Measurements from ENCODE around the gene CNTN5. TPM values are rescaled to one million over a fixed set of nuclear protein-coding genes. Genes with fewer than 3 reads are reported as not detected.

The CNTN5 gene
- total RNA-seq, 4 donors from 2014 or later, result not detected

DNA sequence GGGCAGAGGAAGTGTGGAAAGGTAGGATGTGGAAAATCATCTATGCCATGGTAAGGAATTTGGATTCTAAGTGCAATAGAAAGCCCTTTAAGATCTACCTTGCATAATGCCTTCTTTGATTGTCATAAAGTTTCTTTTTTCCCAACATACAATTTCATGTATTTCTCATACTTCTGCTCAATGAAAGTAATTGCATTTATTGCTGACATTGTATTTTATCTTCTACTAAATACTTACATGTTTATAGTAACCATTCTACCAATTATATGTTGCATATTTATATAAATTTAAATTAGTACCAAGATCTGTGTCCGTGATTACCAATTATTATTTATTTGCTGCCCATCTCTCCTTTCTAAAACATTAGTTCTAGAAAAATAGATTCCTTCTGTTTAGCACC, 114.8 kb downstream of the CNTN5 start:
- intact Hi-C loops (cut with DNase I; ENCODE audit: low total_unique reads), result no loop called here
- TF ChIP-seq, protein P1, sequence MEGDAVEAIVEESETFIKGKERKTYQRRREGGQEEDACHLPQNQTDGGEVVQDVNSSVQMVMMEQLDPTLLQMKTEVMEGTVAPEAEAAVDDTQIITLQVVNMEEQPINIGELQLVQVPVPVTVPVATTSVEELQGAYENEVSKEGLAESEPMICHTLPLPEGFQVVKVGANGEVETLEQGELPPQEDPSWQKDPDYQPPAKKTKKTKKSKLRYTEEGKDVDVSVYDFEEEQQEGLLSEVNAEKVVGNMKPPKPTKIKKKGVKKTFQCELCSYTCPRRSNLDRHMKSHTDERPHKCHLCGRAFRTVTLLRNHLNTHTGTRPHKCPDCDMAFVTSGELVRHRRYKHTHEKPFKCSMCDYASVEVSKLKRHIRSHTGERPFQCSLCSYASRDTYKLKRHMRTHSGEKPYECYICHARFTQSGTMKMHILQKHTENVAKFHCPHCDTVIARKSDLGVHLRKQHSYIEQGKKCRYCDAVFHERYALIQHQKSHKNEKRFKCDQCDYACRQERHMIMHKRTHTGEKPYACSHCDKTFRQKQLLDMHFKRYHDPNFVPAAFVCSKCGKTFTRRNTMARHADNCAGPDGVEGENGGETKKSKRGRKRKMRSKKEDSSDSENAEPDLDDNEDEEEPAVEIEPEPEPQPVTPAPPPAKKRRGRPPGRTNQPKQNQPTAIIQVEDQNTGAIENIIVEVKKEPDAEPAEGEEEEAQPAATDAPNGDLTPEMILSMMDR (IDR thresholded peaks at IDR 0.05), result no peak
- no peak for TF ChIP-seq POLR2A (IDR thresholded peaks at IDR 0.05)
- no peak overlapping the region for H3K4me3 ChIP-seq (ENCODE audit: low read depth, poor library complexity, severe bottlenecking)
- no peak for DNase-seq (ENCODE audit: low spot score in 2 of 2)
- WGBS, 2 donors, result 71 to 85% methylated on average over 1 of the region's 1 CpG

DNA sequence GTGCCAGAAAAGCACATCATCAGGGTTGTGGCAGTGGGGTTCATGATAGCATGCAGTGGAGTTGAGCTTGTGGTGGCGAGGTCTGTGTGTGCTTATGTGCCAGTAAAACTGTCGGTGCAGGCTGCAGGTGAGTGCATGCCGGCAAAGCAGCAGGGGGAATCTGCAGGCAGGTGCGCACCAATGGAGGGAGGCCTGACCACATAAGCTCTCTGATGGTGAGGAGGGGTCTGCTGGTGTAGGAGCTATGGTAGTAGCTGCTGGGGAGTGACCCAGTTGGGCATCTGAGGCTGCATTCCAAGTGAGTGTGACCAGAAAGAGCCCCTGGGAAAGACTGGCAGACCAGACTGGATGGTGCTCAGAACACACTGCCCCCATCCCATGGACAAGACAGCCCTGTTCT, 121.5 kb downstream of the CNTN5 start:
- intact Hi-C loops (cut with DNase I; ENCODE audit: low total_unique reads), result no loop called here
- no peak for TF ChIP-seq POLR2A (IDR thresholded peaks at IDR 0.05)
- TF ChIP-seq, protein P1 (IDR thresholded peaks at IDR 0.05), result no peak
- DNase-seq (ENCODE audit: low spot score in 2 of 2), result peak in 1 of 2 donors; percentile 58
- no peak overlapping the region for H3K4me3 ChIP-seq (ENCODE audit: low read depth, poor library complexity, severe bottlenecking)
- 54 to 68% methylated on average over 4 of the region's 4 CpGs for WGBS, 2 donors

DNA sequence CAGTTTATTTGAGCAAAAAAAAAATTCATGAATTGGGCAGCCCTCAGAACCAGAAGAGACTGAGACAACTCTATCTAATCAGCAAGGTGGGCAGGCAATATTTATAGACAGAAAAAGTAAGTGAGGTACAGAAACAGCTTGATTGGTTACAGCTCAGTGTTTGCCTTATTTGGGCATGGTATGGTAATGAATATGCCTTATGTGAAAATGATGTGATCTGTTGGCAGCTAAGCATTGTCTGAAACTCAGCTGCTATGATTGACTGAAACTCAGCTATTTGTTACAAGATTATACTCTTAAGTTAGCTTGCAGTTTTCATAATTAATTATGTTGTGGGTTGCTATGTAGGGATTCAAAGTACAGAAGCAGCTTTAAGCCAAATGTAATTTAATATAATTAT, 127.6 kb downstream of the CNTN5 start:
- no peak for DNase-seq (ENCODE audit: low spot score in 2 of 2)
- TF ChIP-seq, protein P1 (IDR thresholded peaks at IDR 0.05), result no peak
- TF ChIP-seq POLR2A (IDR thresholded peaks at IDR 0.05), result no peak
- intact Hi-C loops (cut with DNase I; ENCODE audit: low total_unique reads), result no loop called here
- no peak overlapping the region for H3K4me3 ChIP-seq (ENCODE audit: low read depth, poor library complexity, severe bottlenecking)

DNA sequence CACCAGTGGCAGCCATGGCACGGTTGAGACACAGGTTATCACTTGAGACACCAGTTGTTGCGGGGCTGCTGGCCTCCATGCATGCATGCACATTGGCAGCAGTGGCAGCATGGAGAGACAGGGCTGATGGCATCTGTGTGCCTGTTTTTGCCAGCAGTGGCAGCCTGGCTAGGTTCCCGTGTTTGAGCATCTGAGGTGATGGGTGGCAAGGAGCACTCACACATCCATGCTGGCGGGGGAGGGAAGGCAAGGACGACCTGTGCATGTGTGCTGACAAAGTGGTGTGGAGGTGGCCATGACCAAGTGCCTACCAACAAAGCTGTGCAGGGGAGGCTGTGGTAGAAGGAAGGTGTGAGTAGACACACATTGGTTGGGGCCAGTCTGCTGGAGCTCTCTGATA, 133.5 kb downstream of the CNTN5 start:
- no peak for DNase-seq (ENCODE audit: low spot score in 2 of 2)
- H3K4me3 ChIP-seq (ENCODE audit: low read depth, poor library complexity, severe bottlenecking), result no peak overlapping the region
- no peak for TF ChIP-seq POLR2A (IDR thresholded peaks at IDR 0.05)
- TF ChIP-seq, protein P1 (IDR thresholded peaks at IDR 0.05), result no peak
- WGBS, 2 donors, result 54 to 74% methylated on average over 5 of the region's 5 CpGs
- intact Hi-C loops (cut with DNase I; ENCODE audit: low total_unique reads), result no loop called here

DNA sequence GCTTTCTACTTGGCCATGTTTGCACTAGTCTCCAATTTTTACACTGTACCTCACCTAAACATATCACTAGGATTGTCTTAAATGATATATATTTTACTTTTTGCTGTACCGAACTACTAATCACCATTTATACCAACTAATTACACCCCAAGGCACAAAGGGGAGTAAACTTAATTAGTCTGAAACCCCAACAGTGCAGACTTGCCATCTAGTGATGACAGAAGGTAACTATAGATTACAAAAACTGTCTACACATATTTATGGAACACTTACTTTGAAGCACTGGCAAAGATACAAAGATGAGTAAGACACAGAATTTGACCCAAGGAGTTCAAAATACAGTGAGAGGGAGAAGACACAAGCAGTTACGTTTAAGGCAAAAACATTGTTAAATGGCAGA, 139.7 kb downstream of the CNTN5 start:
- intact Hi-C loops (cut with DNase I; ENCODE audit: low total_unique reads), result no loop called here
- H3K4me3 ChIP-seq (ENCODE audit: low read depth, poor library complexity, severe bottlenecking), result no peak overlapping the region
- WGBS, 2 donors, result 44 to 62% methylated on average over 2 of the region's 2 CpGs
- no peak for DNase-seq (ENCODE audit: low spot score in 2 of 2)
- no peak for TF ChIP-seq POLR2A (IDR thresholded peaks at IDR 0.05)
- TF ChIP-seq, protein P1 (IDR thresholded peaks at IDR 0.05), result no peak

DNA sequence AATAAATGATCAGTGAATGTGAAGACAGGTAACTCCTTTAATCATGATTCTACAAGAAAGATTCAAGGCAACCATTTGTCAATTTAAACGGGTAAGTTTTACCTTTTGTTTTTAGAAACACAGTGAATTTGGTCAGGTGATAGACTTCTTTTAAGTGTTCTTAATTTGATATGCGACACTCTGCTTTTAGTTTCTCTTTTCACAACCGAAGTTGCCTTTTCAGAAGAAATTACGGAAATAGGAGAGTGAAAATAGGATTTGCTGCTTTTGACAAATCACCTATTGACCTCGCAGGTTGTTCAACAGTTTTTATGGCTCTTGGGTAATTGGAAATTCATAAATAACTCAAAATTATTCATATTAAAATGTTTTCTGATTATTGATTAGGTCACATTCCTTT, 142.1 kb downstream of the CNTN5 start:
- TF ChIP-seq, protein P1 (IDR thresholded peaks at IDR 0.05), result no peak
- intact Hi-C loops (cut with DNase I; ENCODE audit: low total_unique reads), result no loop called here
- no peak overlapping the region for H3K4me3 ChIP-seq (ENCODE audit: low read depth, poor library complexity, severe bottlenecking)
- WGBS, 2 donors, result 78 to 90% methylated on average over 5 of the region's 5 CpGs
- no peak for DNase-seq (ENCODE audit: low spot score in 2 of 2)

All from lower leg skin (tissue), 4 donors.